Uterus (tissue), 4 donors: Measurements from ENCODE around the gene LARP1. TPM values are rescaled to one million over a fixed set of nuclear protein-coding genes. Genes with fewer than 3 reads are reported as not detected.
"Not testable (repeated sequence)": the region's sequence is repeated elsewhere in the genome, so short reads cannot be mapped to it uniquely, and the experiment has no call there.

ENCODE experiments used
- DNase-seq, 2 donors: peaks; one replicate each; pipeline ENCODE4 v3.0.0-alpha.2; 2019 to 2020
- H3K27ac ChIP-seq, 2 donors: fragments of 200-600 bp; sonication (generic); 1 replicate in 1 of 2; 2 replicates in 1 of 2; pipeline ENCODE4 v1.5.1; 2016 to 2018
- H3K27me3 ChIP-seq, 2 donors: fragments of 200-600 bp; sonication (generic); one replicate each; pipeline ENCODE4 v1.5.1; 2018 to 2019; ENCODE audit warnings: control low read depth in 1 of 2
- H3K36me3 ChIP-seq, 2 donors: fragments of 200-600 bp; sonication (generic); one replicate each; pipeline ENCODE4 v1.5.1; 2019; ENCODE audit warnings: control low read depth in 1 of 2
- H3K4me1 ChIP-seq, 2 donors: fragments of 200-600 bp; sonication (generic); one replicate each; pipeline ENCODE4 v1.5.1; 2018 to 2019; ENCODE audit warnings: control low read depth in 1 of 2
- H3K4me3 ChIP-seq, 2 donors: fragments of 200-600 bp; sonication (generic); 1 replicate in 1 of 2; 2 replicates in 1 of 2; pipeline ENCODE4 v1.5.1; 2018 to 2019; ENCODE audit warnings: mild to moderate bottlenecking in 1 of 2
- H3K9me3 ChIP-seq, 2 donors: fragments of 200-600 bp; sonication (generic); one replicate each; pipeline ENCODE4 v1.5.1; 2019; ENCODE audit warnings: control low read depth in 1 of 2
- CTCF ChIP-seq, 4 experiments: fragments of 200-600 bp in 2 of 4; fragments of 450-650 bp in 2 of 4; sonication (generic) in 2 of 4; IDR thresholded peaks; one replicate each; pipeline ENCODE4 v1.5.1; 2016 to 2019; ENCODE audit warnings: antibody characterized with exemption in 4 of 4, mild to moderate bottlenecking in 2 of 4, moderate library complexity in 1 of 4
- POLR2A ChIP-seq, 2 donors: fragments of 450-650 bp; IDR thresholded peaks; one replicate each; pipeline ENCODE4 v1.6.1; 2016; ENCODE audit warnings: antibody characterized with exemption in 2 of 2, mild to moderate bottlenecking in 1 of 2, moderate library complexity in 1 of 2
- intact Hi-C: fragments of 100-400 bp; cut with DNase I; formaldehyde crosslinking; loops from one replicate; pipeline ENCODE4 v1.15.1; 2023; ENCODE audit warnings: low total_unique reads
- total RNA-seq, 4 donors: library from RNA; depleted of rRNA in 3 of 4; stranded (reverse); fragments of >200 nt in 3 of 4; gene quantifications; one replicate each; pipeline versions ENCODE4 v1.1.0 to v1.2.4, GENCODE V29; 2014 to 2023
- donor health status: DM: yes; HTN: yes; CAD: no.

LARP1 gene
- total RNA-seq, 4 donors from 2014 or later = 33.3 to 202 (median 47.1) TPM

DNA sequence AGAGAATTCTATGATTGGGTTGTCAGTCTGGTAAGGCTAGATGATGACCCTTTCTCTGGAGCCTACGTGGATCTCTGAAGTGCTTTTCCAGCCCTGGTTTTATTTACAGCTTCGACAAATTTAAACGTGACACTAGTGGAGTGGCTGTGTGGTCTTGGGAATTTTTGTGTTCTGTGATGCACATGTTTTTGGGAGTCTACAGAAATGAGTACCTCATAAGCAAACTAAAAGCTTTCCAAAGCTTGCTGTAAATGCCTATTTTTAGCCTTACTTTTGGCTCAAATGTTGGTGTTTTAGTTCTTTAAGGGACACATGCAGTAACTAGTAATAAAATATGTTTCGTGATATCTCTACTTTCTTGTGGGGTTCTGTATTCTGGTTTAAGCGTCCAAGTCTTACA, 3.3 kb downstream of the LARP1 start:
- no peaks in the 10 kb centered on the region for H3K4me1 ChIP-seq
- H3K27ac ChIP-seq = peak overlapping the region; percentile 51
- intact Hi-C loops = loop anchor here (5.0 to 10.0 kb wide), 2 partner anchors 99 to 176 kb away; partner anchors contain the start of genes CNOT8 and GEMIN5
- no peaks in the 10 kb centered on the region for H3K27me3 ChIP-seq
- no peaks in the 10 kb centered on the region for H3K36me3 ChIP-seq
- TF ChIP-seq POLR2A (IDR thresholded peaks at IDR 0.05) (no peak), CTCF (IDR thresholded peaks at IDR 0.05) (no peak)
- peak overlapping the region in 1 of 2 donors; percentile 97 for H3K4me3 ChIP-seq
- H3K9me3 ChIP-seq = no peaks in the 10 kb centered on the region
- DNase-seq = no peak

DNA sequence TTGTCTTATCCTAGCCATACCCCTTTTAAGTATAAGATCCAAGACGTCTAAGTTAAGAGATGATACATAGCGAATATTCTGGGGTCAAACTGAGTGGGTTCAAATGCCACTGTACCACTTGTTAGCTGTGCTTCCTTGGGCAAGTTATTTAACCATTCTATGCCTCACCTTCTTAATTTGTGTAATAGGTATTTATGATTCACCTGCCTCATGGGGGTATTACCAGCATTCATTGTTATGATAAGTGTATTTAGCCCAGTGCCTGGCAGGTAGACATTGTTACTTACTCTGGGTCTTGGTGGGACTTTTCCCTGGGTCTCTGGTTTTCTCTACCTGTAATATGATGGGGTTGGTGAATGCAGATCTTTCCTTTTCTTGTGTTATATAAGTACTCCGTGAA, 3.8 kb downstream of the LARP1 start:
- Histone ChIP-seq H3K9me3 (no peaks in the 10 kb centered on the region), H3K27me3 (no peaks in the 10 kb centered on the region), H3K4me1 (no peaks in the 10 kb centered on the region), H3K36me3 (no peaks in the 10 kb centered on the region), H3K27ac (peak overlapping the region in 1 of 2 donors; percentile 51), H3K4me3 (no peak overlapping the region)
- DNase-seq = no peak
- TF ChIP-seq CTCF (IDR thresholded peaks at IDR 0.05) = no peak
- TF ChIP-seq POLR2A (IDR thresholded peaks at IDR 0.05) = no peak
- intact Hi-C loops = loop anchor here (5.0 to 10.0 kb wide), 2 partner anchors 98 to 176 kb away; partner anchors contain the start of genes CNOT8 and GEMIN5

DNA sequence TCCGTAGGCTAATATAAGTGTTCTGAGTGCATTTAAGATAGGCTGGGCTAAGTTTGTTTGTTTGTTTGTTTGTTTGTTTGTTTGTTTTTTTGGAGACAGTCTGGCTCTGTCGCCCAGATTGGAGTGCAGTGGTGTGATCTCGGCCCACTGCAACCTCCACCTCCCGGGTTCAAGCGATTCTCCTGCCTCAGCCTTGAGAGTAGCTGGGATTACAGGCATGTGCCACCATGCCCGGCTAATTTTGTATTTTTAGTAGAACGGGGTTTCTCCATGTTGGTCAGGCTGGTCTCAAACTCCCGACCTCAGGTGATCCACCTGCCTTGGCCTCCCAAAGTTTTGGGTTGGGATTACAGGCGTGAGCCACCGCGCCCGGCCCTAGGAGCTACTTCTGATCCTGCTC, 4.7 kb downstream of the LARP1 start:
- H3K36me3 ChIP-seq, DNase-seq, H3K4me3 ChIP-seq, H3K27me3 ChIP-seq, H3K4me1 ChIP-seq, H3K9me3 ChIP-seq, H3K27ac ChIP-seq: not testable (repeated sequence)
- intact Hi-C loops = loop anchor here (5.0 to 10.0 kb wide), 2 partner anchors 97 to 175 kb away; partner anchors contain the start of genes CNOT8 and GEMIN5

GRCh38 chr5:154761046-154761736, 6.0 kb downstream of the LARP1 start:
- no peaks in the 10 kb centered on the region for H3K36me3 ChIP-seq
- H3K4me1 ChIP-seq = peaks cover 0 to 1% of the 10 kb centered on the region in 2 donors
- no peak overlapping the region for H3K4me3 ChIP-seq
- H3K27ac ChIP-seq = no peak overlapping the region
- intact Hi-C loops = no loop called here
- no peak for TF ChIP-seq POLR2A (IDR thresholded peaks at IDR 0.05)
- no peak for TF ChIP-seq CTCF (IDR thresholded peaks at IDR 0.05)
- H3K27me3 ChIP-seq = no peaks in the 10 kb centered on the region
- DNase-seq = no peak
- no peaks in the 10 kb centered on the region for H3K9me3 ChIP-seq

- no peak overlapping the region for H3K4me3 ChIP-seq
- peaks cover under 1 to 12% of the 10 kb centered on the region in 2 donors for H3K4me1 ChIP-seq
- no peak overlapping the region for H3K27ac ChIP-seq
- H3K27me3 ChIP-seq = no peaks in the 10 kb centered on the region
- TF ChIP-seq CTCF (IDR thresholded peaks at IDR 0.05) (no peak), POLR2A (IDR thresholded peaks at IDR 0.05) (no peak)
- no peaks in the 10 kb centered on the region for H3K9me3 ChIP-seq
- DNase-seq = no peak
- H3K36me3 ChIP-seq = no peaks in the 10 kb centered on the region
- intact Hi-C loops = no loop called here
Measured at GRCh38 chr5:154762261-154762660, 7.1 kb downstream of the LARP1 start.
